Subcutaneous adipose tissue (tissue), 4 donors: Measurements from ENCODE around the gene ORC6. TPM values are rescaled to one million over a fixed set of nuclear protein-coding genes. Genes with fewer than 3 reads are reported as not detected.

Experiments used
- total RNA-seq, 4 donors: library from RNA; depleted of rRNA; stranded (reverse); fragments of >200 nt; gene quantifications; one replicate each; pipeline ENCODE4 v1.1.0, GENCODE V29; 2016
- TF ChIP-seq, protein P1 (sequence below): fragments of 450-650 bp; IDR thresholded peaks from one replicate; pipeline ENCODE4 v1.5.1; 2016; ENCODE audit warnings: low read depth, mild to moderate bottlenecking, control low read depth, antibody characterized with exemption, moderate library complexity

Gene ORC6
- total RNA-seq: 1 to 10 TPM; 1.1 to 2.4 (median 2.0) TPM

DNA sequence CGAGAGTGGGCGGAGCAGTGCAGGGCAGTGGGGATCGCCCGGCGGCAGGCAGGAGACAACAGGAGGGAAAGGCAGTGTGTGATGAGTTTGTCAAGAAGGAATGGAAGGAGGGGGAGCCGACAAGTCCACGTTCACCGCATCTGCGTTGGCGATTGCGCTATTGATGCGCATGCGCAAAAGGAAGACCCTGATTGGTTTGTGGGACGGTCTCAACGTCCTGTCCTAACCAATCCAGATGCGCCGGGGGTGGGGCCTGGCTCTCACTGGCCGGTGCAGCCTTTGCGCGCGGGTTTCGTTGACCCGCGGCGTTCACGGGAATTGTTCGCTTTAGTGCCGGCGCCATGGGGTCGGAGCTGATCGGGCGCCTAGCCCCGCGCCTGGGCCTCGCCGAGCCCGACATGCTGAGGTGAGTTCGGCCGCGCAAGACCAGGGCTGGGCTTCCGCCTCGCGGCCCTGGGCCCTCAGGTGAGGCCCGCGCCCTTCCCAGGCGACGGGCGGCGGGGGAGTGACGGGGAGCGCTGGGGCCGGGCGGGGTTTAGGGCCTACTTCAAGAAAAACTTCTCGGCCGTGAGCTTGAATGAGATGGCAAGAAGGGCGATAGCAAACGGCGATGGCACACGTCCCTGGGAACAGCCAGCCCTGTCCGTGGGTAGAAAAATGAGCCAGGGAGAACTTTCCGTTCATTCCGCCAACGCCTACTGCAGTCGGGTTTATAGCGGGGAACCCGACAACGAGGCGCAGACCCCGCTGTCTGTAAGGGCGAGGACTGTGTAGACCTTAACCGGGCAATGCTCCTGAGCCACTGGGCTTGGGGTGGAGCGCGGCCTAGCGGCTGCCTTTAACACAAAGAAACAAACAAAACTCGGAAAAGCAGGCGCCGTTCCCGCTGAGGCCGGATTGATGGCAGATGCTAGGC lies at the start of gene ORC6:
TSS of gene ORC6 (plus strand) at position 295 of the 916 bp plus-strand sequence. CDS start at position 342, 47 bp downstream.
- TF ChIP-seq, protein P1, sequence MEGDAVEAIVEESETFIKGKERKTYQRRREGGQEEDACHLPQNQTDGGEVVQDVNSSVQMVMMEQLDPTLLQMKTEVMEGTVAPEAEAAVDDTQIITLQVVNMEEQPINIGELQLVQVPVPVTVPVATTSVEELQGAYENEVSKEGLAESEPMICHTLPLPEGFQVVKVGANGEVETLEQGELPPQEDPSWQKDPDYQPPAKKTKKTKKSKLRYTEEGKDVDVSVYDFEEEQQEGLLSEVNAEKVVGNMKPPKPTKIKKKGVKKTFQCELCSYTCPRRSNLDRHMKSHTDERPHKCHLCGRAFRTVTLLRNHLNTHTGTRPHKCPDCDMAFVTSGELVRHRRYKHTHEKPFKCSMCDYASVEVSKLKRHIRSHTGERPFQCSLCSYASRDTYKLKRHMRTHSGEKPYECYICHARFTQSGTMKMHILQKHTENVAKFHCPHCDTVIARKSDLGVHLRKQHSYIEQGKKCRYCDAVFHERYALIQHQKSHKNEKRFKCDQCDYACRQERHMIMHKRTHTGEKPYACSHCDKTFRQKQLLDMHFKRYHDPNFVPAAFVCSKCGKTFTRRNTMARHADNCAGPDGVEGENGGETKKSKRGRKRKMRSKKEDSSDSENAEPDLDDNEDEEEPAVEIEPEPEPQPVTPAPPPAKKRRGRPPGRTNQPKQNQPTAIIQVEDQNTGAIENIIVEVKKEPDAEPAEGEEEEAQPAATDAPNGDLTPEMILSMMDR: no peak

DNA sequence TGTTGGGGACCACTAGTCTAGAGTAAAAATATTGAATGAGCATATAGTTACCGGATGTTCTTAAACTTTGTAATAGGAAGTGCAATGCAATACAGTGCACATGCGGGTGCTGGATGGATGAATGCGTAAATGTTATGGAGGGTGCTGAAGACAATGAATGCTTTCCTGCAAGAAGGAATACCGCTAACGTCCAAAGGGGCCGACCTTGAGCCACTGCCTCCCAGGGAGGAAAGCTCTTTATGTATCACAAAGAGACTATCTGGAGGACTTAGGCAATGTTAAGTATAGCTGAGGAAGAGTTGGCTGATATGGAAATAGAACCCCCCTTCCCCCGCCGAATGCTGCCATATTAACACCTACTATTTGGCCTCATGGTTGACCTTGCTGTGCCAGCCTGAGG lies 40.8 kb upstream of the ORC6 start:
- TF ChIP-seq, protein P1: no peak

- TF ChIP-seq, protein P1: no peak
Observed at GRCh38 chr16:46649588-46650253, 39.7 kb upstream of the ORC6 start.

- TF ChIP-seq, protein P1: no peak
Observed at GRCh38 chr16:46650254-46650623, 39.2 kb upstream of the ORC6 start.

DNA sequence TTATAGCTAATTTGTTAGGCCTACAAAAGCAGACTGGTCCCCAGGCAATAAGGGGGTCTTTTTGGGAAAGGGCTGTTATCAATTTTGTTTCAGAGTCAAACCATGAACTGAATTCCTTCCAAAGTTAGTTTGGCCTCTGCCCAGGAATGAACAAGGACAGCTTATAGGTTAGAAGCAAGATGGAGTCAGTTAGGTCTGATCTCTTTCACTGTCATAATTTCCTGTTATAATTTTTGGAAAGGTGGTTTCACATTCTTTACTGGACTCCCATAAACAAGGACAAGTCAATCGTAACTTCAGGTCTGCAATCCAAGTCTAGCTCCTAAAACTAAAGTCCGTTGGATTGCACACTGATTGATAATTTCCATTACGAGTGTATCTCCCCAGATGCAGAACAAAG lies 38.2 kb upstream of the ORC6 start:
- TF ChIP-seq, protein P1: no peak

DNA sequence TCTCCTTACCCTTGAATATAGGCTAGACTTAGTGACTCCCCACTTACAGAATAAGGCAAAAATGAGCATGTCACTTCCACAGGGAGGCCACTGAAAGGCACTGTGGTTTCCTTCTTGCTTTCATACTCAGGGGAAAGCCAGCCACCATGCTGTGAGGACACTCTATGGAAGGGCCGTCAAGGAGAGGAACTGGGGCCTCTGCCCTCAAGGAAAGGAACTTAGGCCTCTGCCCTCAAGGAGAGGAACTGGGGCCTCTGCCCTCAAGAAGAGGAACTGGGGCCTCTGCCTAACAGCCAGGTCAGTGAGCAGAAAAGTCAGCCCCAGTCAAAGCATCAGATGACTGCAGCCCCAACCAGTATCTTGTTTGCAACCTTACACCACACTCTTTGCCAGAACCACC lies 30.5 kb upstream of the ORC6 start:
- TF ChIP-seq, protein P1: no peak

GRCh38 chr16:46662123-46662522 lies 27.3 kb upstream of the ORC6 start:
- TF ChIP-seq, protein P1: no peak
